Adrenal gland (tissue), 12 donors: ENCODE data around the gene SBNO2. TPM values are rescaled to one million over a fixed set of nuclear protein-coding genes. Genes with fewer than 3 reads are reported as not detected.

Experiments
- DNase-seq, 7 donors: peaks; one replicate each; pipeline ENCODE4 v3.0.0-alpha.2; 2019 to 2020
- H3K27ac ChIP-seq, 5 donors: fragments of 200-600 bp; sonication (generic) in 4 of 5; 1 replicate in 3 of 5; 2 replicates in 2 of 5; pipeline versions ENCODE4 v1.5.1 to v1.8.0; 2016 to 2020; ENCODE audit warnings: mild to moderate bottlenecking in 1 of 5
- H3K27me3 ChIP-seq: fragments of 200-600 bp; 2 replicates; pipeline ENCODE4 v1.8.0; 2021
- H3K36me3 ChIP-seq, 2 donors: fragments of 200-600 bp; replicated peaks in 1 of 2; 1 replicate in 1 of 2; 2 replicates in 1 of 2; pipeline versions ENCODE4 v1.5.1 to v1.8.0; 2018 to 2022
- H3K4me1 ChIP-seq, 2 donors: fragments of 200-600 bp; replicated peaks in 1 of 2; 1 replicate in 1 of 2; 2 replicates in 1 of 2; pipeline versions ENCODE4 v1.5.1 to v1.8.0; 2018 to 2021
- H3K4me3 ChIP-seq, 4 donors: fragments of 200-600 bp; sonication (generic) in 3 of 4; one replicate each; pipeline ENCODE4 v1.5.1; 2016 to 2018
- H3K9me3 ChIP-seq, 3 donors: fragments of 200-600 bp; sonication (generic) in 1 of 3; replicated peaks in 1 of 3; 1 replicate in 2 of 3; 2 replicates in 1 of 3; pipeline versions ENCODE4 v1.5.1 to v1.8.0; 2016 to 2021
- CTCF ChIP-seq, 6 experiments: fragments of 450-650 bp in 4 of 6; fragments of 200-600 bp in 2 of 6; sonication (generic) in 1 of 6; IDR thresholded peaks; 1 replicate in 5 of 6; 2 replicates in 1 of 6; pipeline versions ENCODE4 v1.5.1 to v1.8.0; 2016 to 2021; ENCODE audit warnings: antibody characterized with exemption in 6 of 6, mild to moderate bottlenecking in 2 of 6, moderate library complexity in 1 of 6
- POLR2A ChIP-seq, 2 donors: fragments of 450-650 bp; IDR thresholded peaks; one replicate each; pipeline ENCODE4 v1.6.1; 2017; ENCODE audit warnings: antibody characterized with exemption in 2 of 2, mild to moderate bottlenecking in 2 of 2, moderate library complexity in 1 of 2
- WGBS, 4 donors: extraction: QIAGEN DNeasy Blood & Tissue Kit in 2 of 4; methylation state at CpG; one replicate each; pipeline versions ENCODE4 v1.1.5 to v1.1.7; 2013 to 2017; 5-methylcytosine and 5-hydroxymethylcytosine counted together
- intact Hi-C, 2 donors: fragments of 100-400 bp; cut with DNase I; formaldehyde crosslinking; loops; one replicate each; pipeline versions ENCODE4 v1.14.1 to v1.15.0; 2022 to 2023
- polyA plus RNA-seq, 3 donors: library from polyadenylated mRNA; stranded (reverse); fragments of 200-250 nt in 2 of 3; fragments of 350-450 nt in 1 of 3; fragmentation: Illumina TruSeq in 1 of 3; extraction: RNeasy Lipid Tissue Mini Kit (QIAGEN cat#74804) in 1 of 3; gene quantifications; one replicate each; pipeline ENCODE4 v1.2.3, GENCODE V29; 2013 to 2014
- total RNA-seq, 9 donors: library from RNA; depleted of rRNA in 4 of 9; stranded (reverse); fragments of >200 nt in 4 of 9; fragments of 120-200 nt in 1 of 9; fragmentation: NEBNext Ultra II Directional in 1 of 9; extraction: Animal tissue kit (Norgen Biotek cat#: 25700) in 1 of 9; gene quantifications; one replicate each; pipeline versions ENCODE4 v1.1.0 to v1.2.4, GENCODE V29; 2013 to 2023
- donor health status: healthy with polysubstance abuse.
- donor health status: Bipolar disorder and iron deficiency.
- donor health status: DM: yes; HTN: yes; CAD: no.
- donor health status: DM: no; HTN: no; CAD: no.
- donor health status: DM: no; HTN: no; CAD: no.
- donor health status: DM: yes; HTN: yes; CAD: no.

SBNO2 gene
- total and polyA plus RNA-seq, 12 donors: 13.6 to 176 (median 74.7) TPM

DNA sequence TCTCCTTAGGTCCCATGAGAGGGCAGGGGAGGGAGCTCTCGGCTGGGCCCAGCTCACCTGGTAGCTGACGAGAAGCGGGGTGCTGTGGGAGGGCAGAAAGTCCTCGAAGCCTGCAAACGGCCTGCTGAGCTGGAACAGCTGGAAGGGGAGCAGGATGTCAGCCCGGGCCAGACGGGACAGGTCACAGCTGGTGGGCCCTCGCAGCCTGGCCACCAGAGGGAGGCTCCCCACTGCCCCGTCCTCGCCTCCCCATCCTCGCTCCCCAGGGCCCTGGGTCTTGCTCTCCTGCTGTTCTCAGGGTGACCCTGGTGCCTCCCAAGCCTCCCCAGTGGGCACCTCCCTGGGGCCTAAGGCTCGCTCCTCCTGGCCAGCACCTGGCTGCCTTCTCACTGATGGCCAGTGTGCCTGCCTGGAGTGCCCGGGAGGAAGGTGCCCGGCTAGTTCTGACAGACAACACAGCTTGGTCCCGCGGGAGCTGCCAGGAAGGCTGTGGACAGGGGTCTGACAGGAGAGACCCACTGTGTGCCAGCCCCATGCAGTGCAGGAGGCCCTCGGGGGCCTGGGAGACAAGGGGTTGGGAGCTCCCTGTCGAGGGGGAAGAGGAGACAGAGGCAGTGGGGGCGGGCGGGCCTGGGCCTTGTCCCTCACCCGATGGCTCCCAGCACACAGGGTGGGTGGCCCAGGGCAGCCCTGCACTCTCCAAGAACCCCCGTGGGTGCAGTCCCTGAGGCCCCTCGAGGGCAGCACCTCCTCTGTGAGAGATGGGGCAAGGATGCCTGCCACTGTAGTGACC is 50.0 kb downstream of the SBNO2 start:
- Histone ChIP-seq H3K27ac (peak overlapping the region in 2 of 5 donors; percentile 31 to 58), H3K4me3 (no peak overlapping the region), H3K9me3 (no peaks in the 10 kb centered on the region), H3K4me1 (peaks cover 0 to 23% of the 10 kb centered on the region in 2 donors), H3K27me3 (no peaks in the 10 kb centered on the region), H3K36me3 (peaks cover 0 to 93% of the 10 kb centered on the region in 2 donors)
- TF ChIP-seq POLR2A (IDR thresholded peaks at IDR 0.05) (no peak), CTCF (IDR thresholded peaks at IDR 0.05) (peak in 1 of 6 experiments; percentile 16)
- no peak for DNase-seq
- intact Hi-C loops: loop anchor here in 1 of 2 donors (5.0 kb wide), 1 partner anchor 68 kb away; no protein-coding TSS in a partner anchor
- WGBS, 4 donors: 83 to 92% (median 90%) methylated on average over 6 to 23 of the region's 23 CpGs

DNA sequence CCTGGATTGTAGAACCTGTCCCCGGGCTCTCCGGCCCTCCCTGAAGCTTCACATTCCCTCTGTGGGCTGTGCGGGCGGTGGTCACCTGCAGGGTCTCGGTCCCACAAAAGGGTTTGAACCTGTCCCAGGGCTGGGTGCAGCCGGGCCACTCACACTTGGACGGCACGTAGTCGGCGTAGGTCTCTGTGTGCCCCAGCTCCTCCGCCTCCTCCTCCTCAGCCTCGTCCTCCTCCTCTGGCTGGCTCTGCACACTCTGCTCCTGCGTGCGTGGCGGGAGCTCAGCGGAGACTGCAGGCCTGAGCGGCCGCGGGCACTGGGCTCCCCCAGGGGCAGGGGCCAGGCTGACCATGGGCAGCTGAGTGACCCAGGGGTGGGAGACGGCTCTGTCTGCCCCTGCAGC is 50.7 kb downstream of the SBNO2 start:
- Histone ChIP-seq H3K36me3 (peaks cover 0 to 96% of the 10 kb centered on the region in 2 donors), H3K27me3 (no peaks in the 10 kb centered on the region), H3K4me3 (no peak overlapping the region), H3K4me1 (peaks cover 0 to 19% of the 10 kb centered on the region in 2 donors), H3K27ac (peak overlapping the region in 2 of 5 donors; percentile 31 to 58), H3K9me3 (no peaks in the 10 kb centered on the region)
- no peak for TF ChIP-seq POLR2A (IDR thresholded peaks at IDR 0.05)
- no peak for TF ChIP-seq CTCF (IDR thresholded peaks at IDR 0.05)
- intact Hi-C loops: loop anchor here in 1 of 2 donors (5.0 kb wide), 1 partner anchor 69 kb away; no protein-coding TSS in a partner anchor
- DNase-seq: no peak
- WGBS, 4 donors: 91 to 100% (median 94%) methylated on average over 1 to 20 of the region's 20 CpGs

- H3K36me3 ChIP-seq: peaks cover 0 to 98% of the 10 kb centered on the region in 2 donors
- no peak overlapping the region for H3K4me3 ChIP-seq
- peaks cover 0 to 19% of the 10 kb centered on the region in 2 donors for H3K4me1 ChIP-seq
- H3K27ac ChIP-seq: peak overlapping the region in 2 of 5 donors; percentile 17 to 58
- TF ChIP-seq POLR2A (IDR thresholded peaks at IDR 0.05) (no peak), CTCF (IDR thresholded peaks at IDR 0.05) (no peak)
- DNase-seq: peak; percentile 69 to 88 (median 79)
- intact Hi-C loops: loop anchor here in 1 of 2 donors (5.0 kb wide), 1 partner anchor 69 kb away; no protein-coding TSS in a partner anchor
- no peaks in the 10 kb centered on the region for H3K27me3 ChIP-seq
- H3K9me3 ChIP-seq: no peaks in the 10 kb centered on the region
- WGBS, 4 donors: 49 to 67% (median 58%) methylated on average over 18 to 21 of the region's 21 CpGs
Measured at GRCh38 chr19:1122972-1123363, 51.1 kb downstream of the SBNO2 start.
